Stimulated activated CD8-positive, alpha-beta memory T cell treated with anti-CD3 and anti-CD28 coated beads, Interleukin-12 subunit alpha, Interleukin-12 subunit beta, amount 100 ng/mL, for 24 hours (primary cell): ENCODE measurements around the gene EPHA4.

Experiments used
- DNase-seq: peaks from one replicate; pipeline ENCODE4 v3.0.0-alpha.2; 2020; ENCODE audit errors: extremely low read depth

Gene EPHA4

GRCh38 chr2:221439761-221440479 is 132.2 kb downstream of the EPHA4 start:
- DNase-seq, result no peak

DNA sequence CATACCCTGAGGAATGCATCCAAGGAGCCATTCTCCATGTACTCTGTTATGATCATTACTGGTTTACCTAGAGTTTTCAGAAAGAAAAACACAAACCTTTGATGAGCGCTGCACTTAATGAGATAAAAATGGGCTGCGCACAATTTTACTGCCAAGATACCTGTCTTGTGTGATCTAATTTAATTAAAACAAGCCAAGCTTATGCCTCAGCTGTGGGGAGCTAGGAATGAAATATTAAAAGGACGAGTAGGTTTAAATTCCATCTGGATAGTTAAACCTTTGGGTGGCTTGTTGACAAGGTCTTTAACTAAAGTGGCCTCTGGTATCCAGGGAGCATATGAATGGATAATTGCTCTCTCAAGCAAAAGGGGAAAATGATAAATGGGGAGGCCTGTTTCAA is 135.0 kb downstream of the EPHA4 start:
- no peak for DNase-seq

DNA sequence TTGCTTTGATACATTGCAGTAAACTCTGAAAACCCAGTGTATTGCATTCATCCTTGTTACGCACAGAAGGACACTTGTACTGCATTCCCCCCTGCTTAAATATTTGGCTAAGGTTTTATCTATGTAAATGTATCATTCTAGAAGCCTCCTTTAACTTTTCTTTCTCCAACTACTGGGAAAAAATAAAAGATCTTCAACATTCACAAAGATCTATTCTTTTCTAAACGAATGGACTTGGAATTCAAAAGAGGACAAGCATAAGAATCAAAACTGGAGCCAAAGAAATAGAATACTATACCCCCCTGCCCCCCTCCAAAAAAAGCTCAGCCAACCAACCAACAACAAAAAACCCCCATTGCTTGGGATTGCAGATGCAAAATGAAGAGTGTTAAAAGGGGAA is 136.9 kb downstream of the EPHA4 start:
- DNase-seq, result no peak

GRCh38 chr2:221434142-221434541 is 138.0 kb downstream of the EPHA4 start:
- no peak for DNase-seq

- DNase-seq, result no peak
Measured at GRCh38 chr2:221431477-221431876, 140.6 kb downstream of the EPHA4 start.

DNA sequence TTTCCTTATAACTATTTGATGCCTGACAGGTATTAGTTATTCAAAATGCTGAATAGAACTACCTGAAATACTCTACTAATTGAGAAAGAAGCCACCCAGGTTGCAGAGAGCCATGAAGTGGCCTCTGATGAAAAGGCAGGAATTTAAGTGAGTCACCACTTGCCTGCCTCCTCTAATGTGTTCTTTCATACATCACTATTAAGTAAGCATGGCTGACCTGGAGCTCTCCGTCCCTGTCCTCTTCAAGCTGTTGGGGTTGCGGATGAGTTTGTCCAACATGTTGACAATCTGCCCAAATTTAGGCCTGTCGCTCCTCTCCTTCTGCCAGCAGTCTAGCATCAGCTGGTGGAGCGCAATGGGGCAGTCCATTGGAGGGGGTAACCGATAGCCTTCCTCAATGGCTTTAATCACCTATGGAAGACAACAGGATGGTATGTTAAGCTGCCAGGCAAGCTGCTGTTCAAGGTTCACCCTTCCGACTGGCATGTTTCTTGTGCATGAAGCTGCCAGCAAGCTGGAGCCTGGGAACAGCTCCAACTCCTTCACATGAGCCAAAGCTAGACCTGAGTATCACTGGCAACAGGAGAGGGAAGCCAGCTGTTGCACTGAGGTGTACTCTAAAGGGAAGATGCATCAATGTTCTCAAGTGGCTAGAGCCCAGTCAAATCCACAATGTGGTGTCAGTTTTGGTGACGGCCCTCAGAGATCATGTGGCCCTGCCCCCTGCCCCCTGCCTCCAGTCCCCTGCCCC is 142.2 kb downstream of the EPHA4 start:
- DNase-seq, result no peak

DNA sequence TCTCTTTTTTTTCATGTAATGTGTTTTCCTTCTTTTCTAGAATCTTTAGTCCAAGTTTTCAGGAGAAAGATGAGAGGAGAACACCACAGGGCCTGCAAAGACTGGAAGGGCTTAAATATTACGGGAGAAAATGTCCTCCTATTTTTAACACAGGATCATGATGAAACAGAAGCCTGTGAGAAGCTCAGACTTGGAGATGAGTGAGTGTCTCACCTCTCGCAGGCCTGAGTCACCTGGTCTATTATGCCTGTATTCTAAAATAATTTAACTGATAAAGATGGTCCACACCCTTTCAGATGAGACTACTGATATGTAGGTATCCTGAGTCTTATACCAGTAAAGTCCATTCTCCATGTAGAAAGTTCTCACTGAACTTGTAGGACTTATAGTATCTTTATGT is 143.2 kb downstream of the EPHA4 start:
- DNase-seq, result no peak

- DNase-seq, result no peak
Measured at GRCh38 chr2:221426929-221427328, 145.2 kb downstream of the EPHA4 start.

DNA sequence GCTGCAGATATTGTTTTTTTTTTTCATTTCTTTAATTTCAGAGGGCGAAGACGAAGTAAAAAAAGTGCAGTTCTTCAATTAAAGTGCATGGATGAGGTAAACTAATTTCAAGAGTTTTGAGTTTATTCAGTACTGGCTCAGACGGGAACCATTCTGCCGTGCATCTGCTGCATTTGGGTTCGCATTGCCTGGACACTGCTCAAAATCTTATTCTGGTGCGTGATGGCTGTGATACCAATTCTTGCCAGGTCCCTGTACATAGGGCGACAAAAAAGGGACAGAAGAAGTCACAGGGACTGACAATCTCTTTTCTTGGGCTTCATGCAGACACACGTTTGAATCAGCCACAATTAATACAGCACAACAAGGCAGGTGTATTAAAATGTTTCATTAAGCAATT is 146.2 kb downstream of the EPHA4 start:
- no peak for DNase-seq

GRCh38 chr2:221425353-221425752 is 146.8 kb downstream of the EPHA4 start:
- DNase-seq, result no peak

DNA sequence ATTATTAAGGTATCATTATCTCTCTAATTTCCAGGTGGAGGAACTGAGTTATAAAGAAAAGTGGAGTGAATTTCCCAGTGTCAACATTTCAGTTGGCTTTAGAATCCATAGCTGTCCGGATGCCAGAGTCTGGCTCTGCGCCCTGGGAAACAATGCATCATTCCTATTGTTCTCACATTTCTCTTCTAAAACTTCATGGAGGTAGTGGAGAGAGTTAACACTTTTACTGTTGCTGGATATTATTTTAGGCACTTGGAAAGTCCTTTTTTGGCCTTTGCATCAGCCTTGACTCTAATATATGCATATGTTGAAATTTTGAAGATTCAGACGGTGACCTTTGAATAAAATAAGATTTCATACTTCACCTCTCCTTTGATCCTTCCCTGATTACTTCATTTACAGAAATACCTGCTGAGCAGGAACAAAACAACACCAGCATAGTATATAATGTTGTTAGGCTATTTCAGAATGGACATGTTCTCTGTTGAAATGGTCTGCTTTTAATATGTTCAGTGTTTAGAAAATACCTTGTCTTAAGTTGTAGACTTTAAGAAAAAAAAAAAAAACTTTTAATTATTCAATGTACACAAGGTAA is 148.8 kb downstream of the EPHA4 start:
- DNase-seq, result no peak

- DNase-seq, result no peak
Measured at GRCh38 chr2:221422516-221423209, 149.4 kb downstream of the EPHA4 start.

DNA sequence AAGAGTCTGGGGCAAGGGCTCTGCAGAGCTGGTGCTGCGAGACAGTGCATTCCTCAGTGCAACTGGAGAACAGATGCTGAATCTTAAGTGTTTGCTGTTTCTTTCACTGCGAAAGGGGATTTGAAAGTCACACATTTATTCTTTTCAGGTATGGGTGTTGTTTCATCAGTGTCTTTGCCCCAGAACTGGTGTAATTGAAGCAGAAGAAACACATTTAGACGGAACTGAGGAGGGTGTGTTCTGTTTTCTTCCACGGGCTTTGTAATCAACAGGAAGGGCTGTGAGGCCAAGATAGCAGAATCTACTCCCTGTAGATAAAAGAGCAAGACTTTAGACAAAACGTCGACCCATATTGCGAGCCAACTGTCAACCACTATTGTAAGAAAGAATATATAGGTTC is 151.9 kb downstream of the EPHA4 start:
- no peak for DNase-seq

DNA sequence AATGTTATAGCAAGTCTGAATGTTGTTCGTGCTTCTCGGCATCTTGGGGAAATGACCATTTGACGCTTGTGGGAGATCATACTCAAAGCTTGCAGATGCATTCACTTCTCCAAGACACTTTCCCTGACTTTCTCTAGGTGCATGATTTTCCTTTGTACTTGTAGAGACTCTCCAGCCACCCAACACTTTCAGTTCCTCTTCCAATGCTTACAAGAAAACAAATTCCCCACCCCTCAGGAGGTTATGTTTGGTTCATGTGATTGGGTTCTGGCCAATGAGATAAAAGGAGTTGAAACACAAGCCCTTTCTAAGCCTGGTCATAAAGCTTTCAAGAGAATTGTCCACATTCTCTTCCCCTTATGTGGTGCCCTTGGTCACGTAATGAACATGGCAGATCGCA is 156.3 kb downstream of the EPHA4 start:
- no peak for DNase-seq

DNA sequence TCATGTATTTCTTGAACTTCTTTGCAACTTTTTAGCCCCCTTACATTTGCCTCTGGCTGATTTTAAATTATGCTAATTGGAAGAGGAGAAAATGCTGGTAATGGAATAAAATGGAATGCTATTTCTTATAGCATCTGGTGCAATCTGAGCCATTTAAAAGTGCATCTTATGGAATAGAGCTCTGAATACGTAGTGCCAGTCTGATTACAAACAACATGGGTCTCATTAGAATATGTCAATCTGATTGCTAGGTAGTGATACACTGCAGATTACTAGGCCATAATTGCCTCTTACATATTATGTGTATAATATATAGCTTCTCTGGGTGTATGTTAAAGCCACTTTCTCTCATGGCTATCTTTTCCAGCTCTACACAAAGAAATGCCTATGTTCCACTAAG is 159.1 kb downstream of the EPHA4 start:
- no peak for DNase-seq

GRCh38 chr2:221410487-221410886 is 161.6 kb downstream of the EPHA4 start:
- no peak for DNase-seq

DNA sequence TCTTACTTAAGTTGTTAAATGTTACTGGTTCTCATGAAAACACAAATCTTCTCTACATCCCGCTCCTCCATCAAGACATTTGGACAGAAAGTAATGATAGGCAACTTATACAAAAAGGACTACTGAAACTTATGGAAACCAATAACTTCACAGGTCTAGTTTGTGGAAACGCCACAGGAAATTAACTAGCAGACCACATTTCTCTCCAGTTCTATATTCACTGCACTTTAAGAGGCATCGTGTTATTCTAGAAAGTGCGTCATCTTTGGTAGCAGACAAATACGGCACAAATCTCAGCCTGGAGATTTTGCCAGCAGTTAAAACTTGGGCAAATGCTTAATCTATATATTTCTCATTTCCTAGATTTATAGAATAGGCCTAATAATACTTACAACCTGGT is 164.3 kb downstream of the EPHA4 start:
- no peak for DNase-seq

GRCh38 chr2:221405521-221405920 is 166.6 kb downstream of the EPHA4 start:
- no peak for DNase-seq

GRCh38 chr2:221402072-221402471 is 170.0 kb downstream of the EPHA4 start:
- no peak for DNase-seq

- DNase-seq, result no peak
Measured at GRCh38 chr2:221400411-221400810, 171.7 kb downstream of the EPHA4 start.

GRCh38 chr2:221399183-221399582 is 172.9 kb downstream of the EPHA4 start:
- no peak for DNase-seq

DNA sequence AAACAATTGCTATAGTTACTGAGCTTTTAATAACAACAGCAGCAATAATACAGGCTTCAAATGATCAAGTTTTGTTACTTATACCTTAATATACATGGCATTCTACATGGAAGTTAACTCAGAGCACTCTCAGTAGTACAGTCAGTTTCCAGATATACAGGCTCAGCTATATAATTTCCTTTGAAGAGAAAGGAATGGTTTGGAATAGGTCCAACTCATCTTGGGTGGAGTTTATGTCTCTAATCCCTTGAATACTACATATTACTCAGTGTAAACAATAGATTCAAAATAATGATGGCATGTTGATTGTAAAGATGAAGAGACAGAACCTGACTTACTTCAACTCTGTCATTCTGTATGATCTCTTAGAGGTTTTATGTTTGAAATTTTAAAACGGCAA is 174.9 kb downstream of the EPHA4 start:
- DNase-seq, result no peak
